ENCODE results near the gene NPW.

DNA sequence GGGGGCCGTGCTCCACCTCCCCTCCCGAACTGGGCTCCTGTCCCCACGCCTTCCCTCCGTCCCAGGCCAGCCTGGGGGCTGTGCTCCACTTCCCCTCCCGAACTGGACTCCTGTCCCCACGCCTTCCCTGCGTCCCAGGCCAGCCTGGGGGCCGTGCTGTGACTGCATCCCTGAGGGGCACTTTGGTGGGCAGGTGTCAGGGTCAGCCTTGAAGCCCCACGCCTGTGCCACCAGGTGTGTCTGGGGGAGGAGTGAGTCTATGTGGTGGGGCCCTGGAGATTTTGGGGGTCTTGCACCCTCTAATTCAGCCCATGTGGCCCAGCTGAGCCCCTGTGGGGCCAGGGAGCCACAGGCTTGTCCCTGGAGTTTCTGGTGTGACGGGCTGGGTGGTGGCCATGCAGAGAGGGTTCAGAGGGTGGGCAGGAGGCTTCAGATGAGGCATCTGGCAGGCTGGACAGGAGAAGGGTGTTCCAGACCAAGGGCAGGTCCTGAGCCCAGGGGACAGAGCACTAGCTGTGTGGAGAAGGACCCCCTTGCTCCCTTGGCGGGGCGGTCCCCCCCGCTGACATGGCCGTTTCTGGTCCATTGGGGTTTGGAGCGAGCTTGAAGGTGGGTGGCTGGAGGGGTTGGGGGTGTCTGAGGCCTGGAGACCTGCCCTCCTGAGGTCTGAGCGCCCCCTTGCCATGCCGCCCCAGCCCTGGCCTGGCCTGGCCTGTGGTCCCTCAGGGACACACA lies 15.3 kb downstream of the NPW start:
- no peak for TF ChIP-seq ZFP3 (CRISPR knock-in tag; IDR thresholded peaks at IDR 0.05)
- TF ChIP-seq BACH2 (CRISPR knock-in tag; IDR thresholded peaks at IDR 0.05; ENCODE audit: borderline replicate concordance), result no peak
- TF ChIP-seq ZNF565 (CRISPR knock-in tag; conservative IDR thresholded peaks at IDR 0.05; ENCODE audit: low read depth), result no peak
- TF ChIP-seq RARB (CRISPR knock-in tag; IDR thresholded peaks at IDR 0.05), result no peak
- no peak for TF ChIP-seq CREB5 (CRISPR knock-in tag; IDR thresholded peaks at IDR 0.05; ENCODE audit: low read depth)
- no peak for TF ChIP-seq ARNTL (CRISPR knock-in tag; IDR thresholded peaks at IDR 0.05; ENCODE audit: borderline replicate concordance, low read depth)
- TF ChIP-seq CSDC2 (CRISPR knock-in tag; IDR thresholded peaks at IDR 0.05), result no peak
- no peak for TF ChIP-seq SNAI2 (CRISPR knock-in tag; IDR thresholded peaks at IDR 0.05)
- TF ChIP-seq POU6F1 (CRISPR knock-in tag; IDR thresholded peaks at IDR 0.05; ENCODE audit: borderline replicate concordance, low read depth), result no peak
- TF ChIP-seq OSR1 (CRISPR knock-in tag; IDR thresholded peaks at IDR 0.05), result no peak
- TF ChIP-seq ZNF70 (CRISPR knock-in tag; IDR thresholded peaks at IDR 0.05), result no peak
- TF ChIP-seq ZC3H10 (CRISPR knock-in tag; IDR thresholded peaks at IDR 0.05), result no peak
- TF ChIP-seq, protein P1, sequence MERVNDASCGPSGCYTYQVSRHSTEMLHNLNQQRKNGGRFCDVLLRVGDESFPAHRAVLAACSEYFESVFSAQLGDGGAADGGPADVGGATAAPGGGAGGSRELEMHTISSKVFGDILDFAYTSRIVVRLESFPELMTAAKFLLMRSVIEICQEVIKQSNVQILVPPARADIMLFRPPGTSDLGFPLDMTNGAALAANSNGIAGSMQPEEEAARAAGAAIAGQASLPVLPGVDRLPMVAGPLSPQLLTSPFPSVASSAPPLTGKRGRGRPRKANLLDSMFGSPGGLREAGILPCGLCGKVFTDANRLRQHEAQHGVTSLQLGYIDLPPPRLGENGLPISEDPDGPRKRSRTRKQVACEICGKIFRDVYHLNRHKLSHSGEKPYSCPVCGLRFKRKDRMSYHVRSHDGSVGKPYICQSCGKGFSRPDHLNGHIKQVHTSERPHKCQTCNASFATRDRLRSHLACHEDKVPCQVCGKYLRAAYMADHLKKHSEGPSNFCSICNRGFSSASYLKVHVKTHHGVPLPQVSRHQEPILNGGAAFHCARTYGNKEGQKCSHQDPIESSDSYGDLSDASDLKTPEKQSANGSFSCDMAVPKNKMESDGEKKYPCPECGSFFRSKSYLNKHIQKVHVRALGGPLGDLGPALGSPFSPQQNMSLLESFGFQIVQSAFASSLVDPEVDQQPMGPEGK (CRISPR knock-in tag; IDR thresholded peaks at IDR 0.05; ENCODE audit: borderline replicate concordance), result no peak
